Measurements from ENCODE around the gene TRNT1.

- TF ChIP-seq CTCF (optimal IDR thresholded peaks at IDR 0.05 in 1 of 3, IDR thresholded peaks at IDR 0.05 in 1 of 3, conservative IDR thresholded peaks at IDR 0.05 in 1 of 3; ENCODE audit: extremely low read depth in 1 of 3, insufficient read depth in 2 of 3, low read length in 3 of 3) (no peak), EZH2 (IDR thresholded peaks at IDR 0.05; ENCODE audit: low read length) (no peak)
Measured at GRCh38 chr3:3089017-3089416, 37.7 kb upstream of the TRNT1 start.

Measured in keratinocyte (primary cell).